ENCODE data around the gene PDE4C. TPM values are rescaled to one million over a fixed set of nuclear protein-coding genes. Genes with fewer than 3 reads are reported as not detected.

PDE4C gene
- total and polyA plus RNA-seq, 9 of the 15 experiments (the other 6 are each of a cell fraction or from before 2014, with no cell fraction given): 0.04 to 0.91 (median 0.20) TPM; not detected in 1

DNA sequence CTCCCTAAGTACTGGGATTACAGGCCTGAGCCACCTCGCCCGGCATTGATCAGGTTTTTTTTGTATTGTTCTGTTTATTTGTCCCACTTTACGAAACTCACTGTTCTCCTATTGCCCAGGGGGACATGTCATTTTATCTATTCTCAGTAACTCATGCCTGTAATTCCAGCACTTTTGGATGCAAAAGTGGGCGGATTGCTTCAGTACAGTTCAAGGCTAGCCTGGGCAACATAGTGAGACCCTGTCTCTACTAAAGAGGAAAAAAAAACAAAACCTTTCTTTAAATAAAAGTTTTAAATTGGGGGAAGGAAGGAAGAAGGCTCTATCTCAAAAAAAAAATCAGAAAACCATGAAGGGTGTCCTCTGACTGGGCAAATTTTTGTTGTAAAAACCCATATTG is 36.0 kb downstream of the PDE4C start (continued):
- TF ChIP-seq, protein P1, sequence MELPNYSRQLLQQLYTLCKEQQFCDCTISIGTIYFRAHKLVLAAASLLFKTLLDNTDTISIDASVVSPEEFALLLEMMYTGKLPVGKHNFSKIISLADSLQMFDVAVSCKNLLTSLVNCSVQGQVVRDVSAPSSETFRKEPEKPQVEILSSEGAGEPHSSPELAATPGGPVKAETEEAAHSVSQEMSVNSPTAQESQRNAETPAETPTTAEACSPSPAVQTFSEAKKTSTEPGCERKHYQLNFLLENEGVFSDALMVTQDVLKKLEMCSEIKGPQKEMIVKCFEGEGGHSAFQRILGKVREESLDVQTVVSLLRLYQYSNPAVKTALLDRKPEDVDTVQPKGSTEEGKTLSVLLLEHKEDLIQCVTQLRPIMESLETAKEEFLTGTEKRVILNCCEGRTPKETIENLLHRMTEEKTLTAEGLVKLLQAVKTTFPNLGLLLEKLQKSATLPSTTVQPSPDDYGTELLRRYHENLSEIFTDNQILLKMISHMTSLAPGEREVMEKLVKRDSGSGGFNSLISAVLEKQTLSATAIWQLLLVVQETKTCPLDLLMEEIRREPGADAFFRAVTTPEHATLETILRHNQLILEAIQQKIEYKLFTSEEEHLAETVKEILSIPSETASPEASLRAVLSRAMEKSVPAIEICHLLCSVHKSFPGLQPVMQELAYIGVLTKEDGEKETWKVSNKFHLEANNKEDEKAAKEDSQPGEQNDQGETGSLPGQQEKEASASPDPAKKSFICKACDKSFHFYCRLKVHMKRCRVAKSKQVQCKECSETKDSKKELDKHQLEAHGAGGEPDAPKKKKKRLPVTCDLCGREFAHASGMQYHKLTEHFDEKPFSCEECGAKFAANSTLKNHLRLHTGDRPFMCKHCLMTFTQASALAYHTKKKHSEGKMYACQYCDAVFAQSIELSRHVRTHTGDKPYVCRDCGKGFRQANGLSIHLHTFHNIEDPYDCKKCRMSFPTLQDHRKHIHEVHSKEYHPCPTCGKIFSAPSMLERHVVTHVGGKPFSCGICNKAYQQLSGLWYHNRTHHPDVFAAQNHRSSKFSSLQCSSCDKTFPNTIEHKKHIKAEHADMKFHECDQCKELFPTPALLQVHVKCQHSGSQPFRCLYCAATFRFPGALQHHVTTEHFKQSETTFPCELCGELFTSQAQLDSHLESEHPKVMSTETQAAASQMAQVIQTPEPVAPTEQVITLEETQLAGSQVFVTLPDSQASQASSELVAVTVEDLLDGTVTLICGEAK (IDR thresholded peaks at IDR 0.05): no peak
- TF ChIP-seq, protein P1 (CRISPR knock-in tag; IDR thresholded peaks at IDR 0.05): no peak
- TF ChIP-seq LARP7 (IDR thresholded peaks at IDR 0.05) (no peak), PHB2 (IDR thresholded peaks at IDR 0.05; ENCODE audit: low read depth) (no peak), ELF2 (CRISPR knock-in tag; IDR thresholded peaks at IDR 0.05) (no peak), KLF10 (CRISPR knock-in tag; IDR thresholded peaks at IDR 0.05) (no peak)
- TF ChIP-seq, protein P2, sequence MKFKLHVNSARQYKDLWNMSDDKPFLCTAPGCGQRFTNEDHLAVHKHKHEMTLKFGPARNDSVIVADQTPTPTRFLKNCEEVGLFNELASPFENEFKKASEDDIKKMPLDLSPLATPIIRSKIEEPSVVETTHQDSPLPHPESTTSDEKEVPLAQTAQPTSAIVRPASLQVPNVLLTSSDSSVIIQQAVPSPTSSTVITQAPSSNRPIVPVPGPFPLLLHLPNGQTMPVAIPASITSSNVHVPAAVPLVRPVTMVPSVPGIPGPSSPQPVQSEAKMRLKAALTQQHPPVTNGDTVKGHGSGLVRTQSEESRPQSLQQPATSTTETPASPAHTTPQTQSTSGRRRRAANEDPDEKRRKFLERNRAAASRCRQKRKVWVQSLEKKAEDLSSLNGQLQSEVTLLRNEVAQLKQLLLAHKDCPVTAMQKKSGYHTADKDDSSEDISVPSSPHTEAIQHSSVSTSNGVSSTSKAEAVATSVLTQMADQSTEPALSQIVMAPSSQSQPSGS (CRISPR knock-in tag; IDR thresholded peaks at IDR 0.05): no peak
